Heart left ventricle (tissue), 13 donors: ENCODE results near the gene MNS1.

Source experiments
- POLR2A ChIP-seq, 2 donors: fragments of 450-650 bp; IDR thresholded peaks; one replicate each; pipeline ENCODE4 v1.6.1; 2017; ENCODE audit warnings: antibody characterized with exemption in 2 of 2, mild to moderate bottlenecking in 2 of 2, moderate library complexity in 2 of 2
- TF ChIP-seq, protein P1 (sequence below), 12 donors: fragments of 200-600 bp; sonication (generic) in 4 of 12; IDR thresholded peaks; one replicate each; pipeline versions ENCODE4 v1.5.0 to v1.8.0; 2018 to 2022; ENCODE audit warnings: antibody characterized with exemption in 12 of 12, mild to moderate bottlenecking in 5 of 12
- donor health status: ischemic (EF 13 %, LVEDD 7.1; RV severe dilation, severe dysfunction).
- donor health status: DM: no; HTN: yes; CAD: no.
- donor health status: DM: no; HTN: no; CAD: no.
- donor health status: ischemic (EF 25% LVEDD 6.9; RV normal size, moderate dysfunction).
- donor health status: ischemic (EF 25% LVEDD 5.7; RV mildly dilated, moderate dysfunction).
- donor health status: ischemic (EF 35%, LVEDD 5.7; RV mildly dilated, moderate dysfunction).
- donor health status: nonischemic (EF 11% LVEDD 7.7; RV severe dilation, severe dysfunction).
- donor health status: DM: yes; HTN: yes; CAD: no.
- donor health status: PGD.
- donor health status: ischemic (EF 29% LVEDD 5.4; RV normal size, mild dysfunction).
- donor health status: nonischemic (EF 23%, LVEDD 6.1; RV moderate dilation, normal function).

DNA sequence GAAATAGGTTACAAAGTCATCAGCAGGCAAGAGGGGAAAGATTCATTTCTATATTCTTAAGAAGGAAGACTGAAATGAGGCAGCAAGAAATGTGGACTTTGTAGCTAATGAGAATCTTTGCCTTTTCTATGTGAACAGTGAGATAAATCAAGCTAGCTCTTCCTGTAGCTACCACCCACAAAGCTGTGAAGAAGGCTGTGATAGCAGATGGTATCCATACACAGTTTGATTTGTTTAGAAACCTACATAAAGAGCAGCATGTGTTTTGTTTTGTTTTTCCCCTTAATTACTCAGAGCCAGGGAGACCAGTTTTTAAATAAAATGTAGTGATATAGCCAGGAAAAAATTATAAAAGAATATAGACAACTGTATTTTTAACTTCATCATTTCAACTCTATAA, 54.2 kb downstream of the MNS1 start:
- no peak for TF ChIP-seq POLR2A (IDR thresholded peaks at IDR 0.05)
- TF ChIP-seq, protein P1, sequence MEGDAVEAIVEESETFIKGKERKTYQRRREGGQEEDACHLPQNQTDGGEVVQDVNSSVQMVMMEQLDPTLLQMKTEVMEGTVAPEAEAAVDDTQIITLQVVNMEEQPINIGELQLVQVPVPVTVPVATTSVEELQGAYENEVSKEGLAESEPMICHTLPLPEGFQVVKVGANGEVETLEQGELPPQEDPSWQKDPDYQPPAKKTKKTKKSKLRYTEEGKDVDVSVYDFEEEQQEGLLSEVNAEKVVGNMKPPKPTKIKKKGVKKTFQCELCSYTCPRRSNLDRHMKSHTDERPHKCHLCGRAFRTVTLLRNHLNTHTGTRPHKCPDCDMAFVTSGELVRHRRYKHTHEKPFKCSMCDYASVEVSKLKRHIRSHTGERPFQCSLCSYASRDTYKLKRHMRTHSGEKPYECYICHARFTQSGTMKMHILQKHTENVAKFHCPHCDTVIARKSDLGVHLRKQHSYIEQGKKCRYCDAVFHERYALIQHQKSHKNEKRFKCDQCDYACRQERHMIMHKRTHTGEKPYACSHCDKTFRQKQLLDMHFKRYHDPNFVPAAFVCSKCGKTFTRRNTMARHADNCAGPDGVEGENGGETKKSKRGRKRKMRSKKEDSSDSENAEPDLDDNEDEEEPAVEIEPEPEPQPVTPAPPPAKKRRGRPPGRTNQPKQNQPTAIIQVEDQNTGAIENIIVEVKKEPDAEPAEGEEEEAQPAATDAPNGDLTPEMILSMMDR (IDR thresholded peaks at IDR 0.05), result no peak
